Measurements from ENCODE around the gene PLLP. TPM values are rescaled to one million over a fixed set of nuclear protein-coding genes. Genes with fewer than 3 reads are reported as not detected.

PLLP gene, protein sequence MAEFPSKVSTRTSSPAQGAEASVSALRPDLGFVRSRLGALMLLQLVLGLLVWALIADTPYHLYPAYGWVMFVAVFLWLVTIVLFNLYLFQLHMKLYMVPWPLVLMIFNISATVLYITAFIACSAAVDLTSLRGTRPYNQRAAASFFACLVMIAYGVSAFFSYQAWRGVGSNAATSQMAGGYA
- total RNA-seq (2014; rRNA removed; shearing (Covaris generic)), result 0.13 and 0.32 TPM in 2 replicates
- polyA plus RNA-seq (2015; cell fraction: cytosol; rRNA removed), result 0.53 and 0.54 TPM in 2 replicates
- polyA plus RNA-seq (2015; cell fraction: nucleus; rRNA removed), result 0.16 and 0.91 TPM in 2 replicates

DNA sequence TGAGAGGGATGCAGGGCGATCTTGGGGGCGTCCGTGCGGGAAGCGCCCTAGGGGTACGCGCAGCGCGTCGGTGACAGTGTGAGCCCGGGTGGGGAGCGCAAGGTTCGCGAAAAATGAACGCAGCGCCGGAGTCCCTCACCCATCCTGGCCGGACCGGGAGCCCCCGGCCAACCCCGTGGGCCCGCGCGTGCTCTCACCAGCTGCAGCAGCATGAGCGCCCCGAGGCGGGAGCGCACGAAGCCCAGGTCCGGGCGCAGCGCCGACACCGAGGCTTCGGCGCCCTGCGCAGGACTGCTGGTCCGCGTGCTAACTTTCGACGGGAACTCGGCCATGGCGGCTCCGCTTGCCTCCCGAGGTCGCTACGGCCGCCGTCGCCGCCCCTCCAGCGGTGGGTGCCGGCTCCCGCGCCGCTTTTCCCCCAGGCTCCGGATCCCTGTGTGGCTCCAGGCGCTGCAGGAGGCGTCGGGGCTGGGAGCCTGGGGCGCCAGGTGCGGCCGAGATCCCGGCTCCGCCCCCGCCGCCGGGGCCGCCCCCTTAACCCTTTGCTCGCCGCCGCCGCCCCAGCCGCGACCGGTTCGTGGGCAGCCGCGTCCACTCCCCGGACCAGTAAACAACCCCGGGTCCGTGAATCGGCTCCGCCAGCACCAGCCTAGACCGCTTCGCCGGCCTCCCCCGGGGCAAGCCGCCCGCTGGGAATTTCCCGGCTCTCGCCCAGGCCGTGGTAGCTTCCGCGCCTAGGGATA, at the start of gene PLLP:
Gene PLLP, minus strand, starts transcription at position 464 of the 743 bp plus-strand sequence. Its CDS starts 132 bp downstream, at position 332.
- in situ Hi-C loops (cut with HindIII; ENCODE audit: low pct_unique_long_range_greater_than_20kb, low sequenced_read_pairs), result no loop called here
- no peak for DNase-seq (ENCODE audit: low read depth, low spot score)

DNA sequence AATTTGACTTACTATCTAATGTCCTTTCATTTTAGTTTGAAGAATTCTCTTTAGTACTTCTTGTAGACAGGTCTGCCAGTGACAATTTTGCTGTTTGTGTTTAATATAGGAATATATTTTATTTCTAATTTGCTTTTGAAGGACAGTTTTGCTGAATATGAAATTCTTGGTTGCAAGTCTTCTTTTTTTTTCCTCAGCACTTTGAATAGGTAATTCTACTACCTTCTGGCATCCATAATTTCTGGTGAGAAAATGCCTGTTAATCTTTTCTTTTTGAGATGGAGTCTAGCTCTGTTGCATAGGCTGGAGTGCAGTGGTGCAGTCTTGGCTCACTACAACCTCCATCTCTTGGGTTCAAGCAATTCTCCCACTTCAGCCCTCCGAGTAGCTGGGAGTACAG, 48.9 kb upstream of the PLLP start:
- DNase-seq (ENCODE audit: low read depth, low spot score), result no peak
- in situ Hi-C loops (cut with HindIII; ENCODE audit: low pct_unique_long_range_greater_than_20kb, low sequenced_read_pairs), result no loop called here

DNA sequence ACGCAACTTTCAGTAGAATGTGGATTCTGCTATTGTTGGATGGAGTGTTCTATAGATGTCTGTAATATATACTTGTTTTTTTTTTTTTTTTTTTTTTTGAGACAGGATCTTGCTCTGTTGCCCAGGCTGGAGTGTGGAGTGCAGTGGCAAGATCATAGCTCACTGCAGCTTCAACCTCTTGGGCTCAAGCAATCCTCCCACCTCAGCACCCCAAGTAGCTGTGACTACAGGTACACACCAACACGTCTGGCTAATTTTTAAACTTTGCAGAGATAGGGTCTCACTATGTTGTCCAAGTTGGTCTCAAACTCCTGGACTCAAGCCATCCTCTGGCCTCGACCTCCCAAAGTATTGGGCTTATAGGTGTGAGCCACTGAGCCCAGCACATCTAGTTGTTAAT, 46.9 kb upstream of the PLLP start:
- DNase-seq (ENCODE audit: low read depth, low spot score), result no peak
- in situ Hi-C loops (cut with HindIII; ENCODE audit: low pct_unique_long_range_greater_than_20kb, low sequenced_read_pairs), result no loop called here

DNA sequence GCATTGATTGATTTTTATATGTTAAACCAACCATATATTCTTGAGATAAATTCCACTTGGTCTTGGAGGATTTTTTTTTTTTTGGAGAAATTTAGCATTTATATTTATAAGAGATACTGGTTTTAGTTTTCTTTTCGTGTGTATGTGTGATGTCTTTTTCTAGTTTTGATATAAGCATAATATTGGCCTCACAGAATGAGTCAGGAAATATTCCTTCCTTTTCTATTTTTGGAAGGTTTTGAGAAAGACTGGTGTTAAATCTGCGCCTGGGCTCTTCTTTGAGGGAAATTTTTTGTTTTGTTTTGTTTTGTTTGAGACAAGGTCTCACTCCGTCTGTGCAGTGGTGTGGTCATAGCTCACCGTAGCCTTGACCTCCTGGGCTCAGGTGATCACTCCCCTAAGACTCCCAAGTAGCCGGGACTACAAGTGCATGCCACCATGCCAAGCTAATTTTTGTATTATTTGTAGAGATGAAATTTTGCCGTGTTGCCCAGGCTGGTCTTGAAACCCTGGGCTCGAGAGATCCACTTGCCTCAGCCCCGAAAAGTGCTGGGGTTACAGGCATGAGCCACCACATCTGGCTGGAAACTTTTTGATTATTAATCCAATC, 45.4 kb upstream of the PLLP start:
- in situ Hi-C loops (cut with HindIII; ENCODE audit: low pct_unique_long_range_greater_than_20kb, low sequenced_read_pairs), result no loop called here
- DNase-seq (ENCODE audit: low read depth, low spot score), result no peak

DNA sequence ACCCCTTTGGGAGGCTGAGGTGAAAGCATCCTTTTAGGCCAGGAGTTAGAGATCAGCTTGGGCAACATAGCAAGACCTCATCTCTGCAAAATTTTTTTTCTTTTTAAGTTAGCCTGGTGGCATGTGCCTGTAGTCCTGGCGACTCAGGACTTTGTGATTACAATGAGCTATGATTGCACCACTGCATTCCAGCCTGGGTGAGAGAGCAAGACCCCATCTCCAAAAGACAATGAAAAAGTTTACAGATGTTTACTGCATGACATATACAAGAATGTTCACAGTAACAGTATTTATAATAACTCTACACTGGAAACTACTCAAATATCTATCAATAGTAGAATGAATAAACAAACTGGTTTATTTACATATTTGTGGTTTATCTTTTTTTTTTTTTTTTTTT, 41.0 kb upstream of the PLLP start:
- in situ Hi-C loops (cut with HindIII; ENCODE audit: low pct_unique_long_range_greater_than_20kb, low sequenced_read_pairs), result no loop called here
- DNase-seq (ENCODE audit: low read depth, low spot score), result no peak

DNA sequence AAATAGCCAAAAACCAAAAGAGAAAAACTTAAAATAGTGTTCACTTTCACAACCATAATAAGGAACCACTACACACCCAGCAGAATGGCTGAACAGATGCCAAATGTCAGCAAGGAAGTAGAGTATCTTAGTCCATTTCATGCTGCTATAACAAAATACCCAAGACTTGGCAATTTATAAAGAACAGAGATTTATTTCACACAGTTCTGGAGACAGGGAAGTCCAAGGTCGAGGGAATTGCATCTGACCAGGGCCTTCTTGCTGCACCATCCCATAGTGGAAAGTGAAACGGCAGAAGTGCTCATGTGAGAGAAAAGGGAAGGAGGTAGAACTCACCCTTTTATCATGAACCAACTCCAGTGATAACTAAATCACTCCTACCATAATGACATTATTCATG, 40.3 kb upstream of the PLLP start:
- DNase-seq (ENCODE audit: low read depth, low spot score), result no peak
- in situ Hi-C loops (cut with HindIII; ENCODE audit: low pct_unique_long_range_greater_than_20kb, low sequenced_read_pairs), result no loop called here

DNA sequence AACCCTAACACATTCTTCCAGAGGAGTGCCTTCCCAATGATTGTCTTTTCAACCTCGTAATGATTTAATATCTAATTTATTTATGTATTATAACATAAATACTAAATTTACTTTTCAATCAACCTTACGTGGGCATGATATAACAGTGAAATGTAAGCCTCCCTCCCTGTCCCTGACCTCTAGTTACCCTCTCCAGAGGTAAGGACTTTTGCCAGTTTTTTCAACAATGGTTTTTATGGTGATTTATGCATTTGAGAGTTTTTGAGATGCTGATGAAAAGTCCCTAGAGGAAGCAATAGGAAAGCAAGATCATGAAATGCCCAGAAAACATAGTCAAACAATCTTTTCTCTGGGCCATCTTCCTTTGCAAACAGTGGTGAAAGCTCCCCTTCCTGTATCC, 35.2 kb upstream of the PLLP start:
- in situ Hi-C loops (cut with HindIII; ENCODE audit: low pct_unique_long_range_greater_than_20kb, low sequenced_read_pairs), result no loop called here
- DNase-seq (ENCODE audit: low read depth, low spot score), result no peak

DNA sequence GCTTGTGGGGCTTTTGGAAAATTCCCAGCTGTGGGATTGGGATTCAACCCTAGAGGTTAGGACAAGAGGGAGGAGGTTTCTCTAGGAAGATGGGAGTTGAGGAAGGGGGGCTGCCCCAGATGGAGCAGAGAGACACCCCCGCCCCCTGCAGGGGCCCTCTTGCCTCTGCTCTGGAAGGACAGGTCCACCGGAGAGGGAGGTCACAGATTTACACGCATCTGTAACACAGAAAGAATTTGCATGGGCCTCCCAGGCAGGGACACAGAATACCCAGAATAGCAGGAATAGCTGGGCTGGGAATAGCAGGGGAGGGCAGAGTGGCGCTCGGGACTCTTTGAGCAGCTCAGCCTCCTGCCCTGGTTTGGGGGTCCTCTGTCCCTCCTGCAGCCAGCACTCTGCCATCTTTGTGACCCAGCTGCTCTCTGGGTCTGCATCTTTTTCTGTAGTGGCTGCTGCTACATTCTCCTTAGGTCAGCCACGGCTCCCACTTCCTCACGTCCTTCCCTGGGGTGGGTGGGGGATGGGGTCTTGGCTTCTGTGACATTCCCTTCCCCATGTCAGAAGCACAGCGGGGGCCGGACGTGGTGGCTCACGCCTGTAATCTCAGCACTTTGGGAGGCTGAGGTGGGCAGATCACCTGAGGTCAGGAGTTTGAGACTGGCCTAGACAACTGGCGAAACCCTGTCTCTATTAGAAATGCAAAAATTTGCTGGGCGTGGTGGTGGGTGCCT, 33.9 kb upstream of the PLLP start:
- no peak for DNase-seq (ENCODE audit: low read depth, low spot score)
- in situ Hi-C loops (cut with HindIII; ENCODE audit: low pct_unique_long_range_greater_than_20kb, low sequenced_read_pairs), result no loop called here

DNA sequence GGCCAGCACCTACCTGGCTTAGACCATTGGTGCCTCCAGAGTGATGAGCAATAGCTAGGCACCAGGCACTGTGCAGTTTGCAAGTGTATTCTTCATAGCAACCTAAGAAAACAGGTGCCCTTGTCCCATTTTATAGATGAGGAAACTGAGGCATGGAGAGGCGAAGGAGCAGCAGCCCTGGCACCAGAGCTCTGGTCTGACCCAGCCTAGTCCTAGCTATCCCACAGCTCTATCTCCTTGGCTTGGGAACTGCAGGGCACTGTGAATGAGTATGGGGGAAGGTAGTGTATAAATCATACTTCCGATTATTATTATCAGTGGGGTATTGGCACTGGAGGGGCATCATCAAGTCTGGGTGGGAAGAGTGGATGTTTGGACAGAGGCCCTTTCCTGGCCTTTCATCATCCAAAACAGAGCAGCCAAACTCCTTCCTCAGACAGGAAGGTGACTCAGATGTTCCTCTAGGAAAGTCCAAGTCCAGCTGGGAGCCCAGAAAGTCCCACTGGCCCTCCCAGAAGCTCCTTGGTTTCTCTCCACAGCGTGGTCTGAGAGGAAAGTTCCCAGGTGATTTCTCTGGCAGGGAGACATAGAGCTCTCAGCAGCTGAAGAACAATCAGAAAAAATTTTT, 32.0 kb upstream of the PLLP start:
- no peak for DNase-seq (ENCODE audit: low read depth, low spot score)
- in situ Hi-C loops (cut with HindIII; ENCODE audit: low pct_unique_long_range_greater_than_20kb, low sequenced_read_pairs), result no loop called here

DNA sequence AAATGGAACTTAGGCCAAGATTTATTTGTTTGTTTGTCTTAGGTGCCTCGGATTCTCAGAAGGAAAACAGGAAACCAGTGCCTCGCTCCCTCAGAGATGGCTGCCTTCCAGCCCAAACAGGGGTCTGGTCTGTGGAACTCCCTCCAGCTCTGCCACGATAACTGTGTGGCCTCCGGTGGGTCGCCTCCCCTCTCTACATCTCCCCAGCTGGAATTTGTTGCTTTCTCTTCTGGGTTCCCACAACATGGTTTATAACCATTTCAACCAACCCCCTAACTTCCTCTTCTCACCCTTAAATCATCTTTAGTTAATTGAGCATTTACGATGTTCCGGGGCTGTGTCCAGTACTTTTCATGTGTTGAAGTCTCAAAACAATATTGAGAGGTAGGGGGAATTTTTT, 30.9 kb upstream of the PLLP start:
- DNase-seq (ENCODE audit: low read depth, low spot score), result no peak
- in situ Hi-C loops (cut with HindIII; ENCODE audit: low pct_unique_long_range_greater_than_20kb, low sequenced_read_pairs), result no loop called here

DNA sequence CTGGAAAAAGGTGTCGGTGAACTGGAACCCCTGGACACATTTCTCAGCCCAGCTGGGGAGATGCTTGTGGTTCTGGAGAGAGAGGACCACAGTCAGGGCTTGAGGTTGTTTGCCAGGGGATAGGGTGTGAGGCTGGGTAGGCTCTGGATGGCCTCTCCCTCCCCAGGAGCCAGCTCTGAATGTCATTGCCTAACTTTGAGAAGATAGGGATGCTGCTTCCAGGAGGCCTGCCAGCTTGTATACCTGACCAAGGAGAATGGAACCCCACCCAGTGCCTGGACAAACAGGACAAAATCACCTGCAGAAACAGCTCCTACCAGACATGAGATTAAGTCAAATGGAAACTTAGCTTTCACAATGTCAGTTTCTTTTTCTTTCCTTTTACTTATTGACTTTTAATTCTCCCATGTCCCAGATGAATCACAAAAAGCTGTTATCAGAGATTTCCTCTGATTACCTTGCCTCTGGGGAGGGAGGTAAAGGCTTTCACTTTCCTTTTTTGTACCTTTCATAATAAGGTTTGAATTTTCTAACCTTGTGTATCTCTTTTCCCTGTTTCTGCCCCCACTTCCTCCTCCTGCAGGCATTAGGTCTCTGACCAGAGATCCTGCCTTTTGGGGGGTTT, 29.8 kb upstream of the PLLP start:
- in situ Hi-C loops (cut with HindIII; ENCODE audit: low pct_unique_long_range_greater_than_20kb, low sequenced_read_pairs), result no loop called here
- no peak for DNase-seq (ENCODE audit: low read depth, low spot score)

DNA sequence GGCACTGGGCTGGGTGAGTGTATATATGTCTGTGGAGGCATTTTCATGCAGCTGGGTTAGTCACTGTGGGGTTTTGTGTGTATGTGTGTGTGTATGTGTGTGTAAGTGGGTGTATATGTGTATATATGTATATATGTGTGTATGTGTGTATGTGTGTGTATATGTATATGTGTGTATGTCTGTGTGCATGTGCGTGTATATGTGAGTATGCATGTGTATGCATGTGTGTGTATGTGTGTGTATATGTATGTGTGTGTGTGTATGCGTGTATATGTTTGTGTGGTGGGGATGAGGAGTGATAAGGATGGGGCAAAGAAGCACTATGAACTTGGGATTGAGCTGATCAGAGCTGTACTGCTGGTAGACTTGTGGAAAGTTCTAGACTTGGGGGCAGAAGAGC, 29.0 kb upstream of the PLLP start:
- DNase-seq (ENCODE audit: low read depth, low spot score), result no peak
- in situ Hi-C loops (cut with HindIII; ENCODE audit: low pct_unique_long_range_greater_than_20kb, low sequenced_read_pairs), result no loop called here

DNA sequence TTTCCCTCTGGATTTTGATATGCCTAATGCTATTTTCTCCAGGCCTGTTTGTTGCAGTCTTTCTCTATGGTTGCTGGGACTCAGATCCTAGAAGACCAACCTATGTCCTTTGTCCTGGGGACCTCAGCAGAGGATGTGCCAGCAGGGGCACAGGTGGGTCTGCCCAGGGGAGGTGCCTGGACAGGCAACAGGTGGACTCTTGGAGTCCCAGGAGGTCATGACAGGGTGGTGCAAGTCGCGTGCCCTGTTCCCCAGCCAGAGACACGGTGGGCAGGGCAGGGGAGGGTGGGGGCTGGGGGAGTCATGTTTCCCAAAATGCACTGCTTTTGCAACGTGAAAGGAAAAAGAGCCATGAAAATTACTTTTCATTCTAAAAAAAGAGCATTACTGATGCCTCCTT, 26.3 kb upstream of the PLLP start:
- in situ Hi-C loops (cut with HindIII; ENCODE audit: low pct_unique_long_range_greater_than_20kb, low sequenced_read_pairs), result no loop called here
- DNase-seq (ENCODE audit: low read depth, low spot score), result no peak

DNA sequence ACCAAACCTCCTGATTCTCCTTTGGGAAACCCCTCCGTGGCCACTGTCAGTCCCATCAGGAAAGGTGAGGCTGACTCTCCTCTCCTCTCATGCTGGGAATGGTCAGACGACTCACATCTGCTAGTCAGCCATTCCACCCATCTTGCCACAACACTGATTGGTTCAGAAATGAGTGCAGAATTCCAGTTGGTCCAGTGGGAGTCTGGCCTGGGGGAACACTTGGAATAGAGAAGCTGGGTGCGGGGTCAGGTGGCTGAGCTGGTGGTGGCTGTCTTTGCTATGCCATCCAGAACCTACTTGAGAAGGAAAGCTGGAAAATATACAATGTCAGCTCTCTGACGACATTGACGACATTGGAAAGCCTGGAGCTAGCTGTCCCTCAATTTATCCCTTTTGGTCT, 23.6 kb upstream of the PLLP start:
- no peak for DNase-seq (ENCODE audit: low read depth, low spot score)
- in situ Hi-C loops (cut with HindIII; ENCODE audit: low pct_unique_long_range_greater_than_20kb, low sequenced_read_pairs), result no loop called here

DNA sequence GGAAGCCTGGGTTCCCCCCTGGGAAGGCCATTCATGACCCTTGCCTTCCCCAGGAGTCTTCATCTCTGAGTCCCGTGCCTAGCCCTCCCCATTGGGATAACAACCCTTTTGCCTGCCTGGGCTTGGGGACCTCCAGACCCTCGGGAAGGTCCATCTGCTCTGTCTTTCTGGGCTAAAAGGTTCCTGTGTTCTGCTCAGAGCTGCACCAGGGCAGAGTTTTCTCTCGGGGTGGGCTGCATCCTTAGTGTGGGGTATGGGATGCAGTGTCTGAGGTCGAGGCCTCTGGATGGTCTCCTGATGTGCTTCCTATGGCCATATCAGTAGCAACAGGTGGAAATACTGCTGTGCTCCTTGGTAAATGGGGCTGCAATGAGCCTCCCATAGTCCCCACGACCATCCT, 22.9 kb upstream of the PLLP start:
- DNase-seq (ENCODE audit: low read depth, low spot score), result no peak
- in situ Hi-C loops (cut with HindIII; ENCODE audit: low pct_unique_long_range_greater_than_20kb, low sequenced_read_pairs), result no loop called here

DNA sequence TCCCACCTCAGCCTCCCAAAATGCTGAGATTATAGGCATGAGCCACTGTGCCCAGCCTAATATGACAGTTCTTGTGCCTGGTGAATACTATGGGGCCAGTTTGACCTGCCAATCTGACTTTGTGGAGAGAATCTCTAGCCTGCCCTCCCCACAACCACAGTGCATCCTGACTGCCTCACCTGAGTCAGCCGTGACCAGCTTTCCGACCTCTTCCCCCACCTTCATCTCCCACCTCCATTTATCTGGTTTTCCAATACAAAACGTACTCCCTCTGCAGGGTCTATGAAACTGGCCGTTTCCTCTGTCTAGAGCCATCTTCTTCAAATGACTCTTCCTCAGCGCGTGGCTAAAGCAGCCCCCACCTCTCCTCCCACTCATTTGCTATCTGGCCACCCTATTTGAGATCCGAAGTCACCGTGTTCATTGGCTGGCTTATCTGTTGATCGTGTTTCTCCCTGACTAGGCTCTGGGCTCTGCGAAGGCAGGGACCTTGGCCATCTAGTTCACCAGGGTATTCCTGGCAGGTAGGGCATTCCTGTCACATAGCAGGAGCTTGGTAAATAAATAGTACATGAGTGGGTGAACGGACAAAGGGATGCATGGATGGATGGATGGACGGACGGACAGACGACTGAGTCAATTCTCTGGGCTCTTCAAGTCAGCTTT, 22.3 kb upstream of the PLLP start:
- DNase-seq (ENCODE audit: low read depth, low spot score), result no peak
- in situ Hi-C loops (cut with HindIII; ENCODE audit: low pct_unique_long_range_greater_than_20kb, low sequenced_read_pairs), result no loop called here

DNA sequence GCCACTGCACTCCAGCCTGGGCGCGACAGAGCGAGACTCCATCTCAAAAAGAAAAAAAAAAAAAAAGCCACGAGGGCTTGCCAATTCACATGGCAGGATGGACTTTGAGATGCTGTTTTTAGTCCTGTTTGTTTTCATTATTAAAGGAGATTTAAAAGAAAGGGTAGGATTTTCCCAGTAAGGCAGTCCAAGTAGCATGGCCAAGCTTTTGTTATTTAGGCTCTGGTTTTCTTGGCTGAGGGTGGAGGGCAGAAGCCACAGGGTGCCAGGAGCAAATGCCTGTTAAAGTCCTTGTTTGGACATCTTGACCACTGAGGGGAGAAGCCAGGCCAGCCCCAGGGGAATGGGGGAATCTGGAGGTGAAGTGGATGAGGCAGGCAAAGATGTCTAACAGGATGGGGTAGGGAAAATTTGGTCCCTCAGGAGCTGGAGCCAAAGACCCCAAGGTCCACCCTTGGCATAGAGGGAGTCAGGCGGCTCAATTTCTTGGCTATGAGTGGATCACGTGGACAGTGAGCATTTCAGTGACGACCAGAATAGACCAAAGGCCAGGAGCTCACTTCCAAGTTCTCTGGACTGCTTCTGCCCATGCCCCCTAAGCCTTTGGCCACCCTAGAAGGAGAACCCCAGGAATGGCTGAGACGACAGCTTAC, 20.8 kb upstream of the PLLP start:
- DNase-seq (ENCODE audit: low read depth, low spot score), result no peak
- in situ Hi-C loops (cut with HindIII; ENCODE audit: low pct_unique_long_range_greater_than_20kb, low sequenced_read_pairs), result no loop called here
